HG03565 (cell line): Measurements from ENCODE around the gene TXNDC16.
"Not testable (repeated sequence)": the region's sequence is repeated elsewhere in the genome, so short reads cannot be mapped to it uniquely, and the experiment has no call there.

Experiments
- ATAC-seq: cut with Tn5 transposase; IDR thresholded peaks from one replicate; pipeline ENCODE4 v1.9.1; 2021; ENCODE audit warnings: mild to moderate bottlenecking, moderate library complexity; ENCODE audit not compliant: unreplicated experiment

TXNDC16 gene

GRCh38 chr14:52552063-52552988 lies at the start of gene TXNDC16, which contains the start of gene GPR137C:
Gene TXNDC16 (minus strand): TSS chr14:52552505. CDS start chr14:52543557, 8,948 bp downstream.
Gene GPR137C (plus strand): TSS chr14:52552836. CDS start chr14:52553148, 312 bp downstream.
- ATAC-seq: peak; percentile 94

GRCh38 chr14:52599974-52600373 lies 47.7 kb upstream of the TXNDC16 start:
- ATAC-seq: no peak

GRCh38 chr14:52598568-52598967 lies 46.3 kb upstream of the TXNDC16 start:
- ATAC-seq: no peak

- ATAC-seq: no peak
These were observed 44.6 kb upstream of the TXNDC16 start for GRCh38 chr14:52596861-52597260.

- no peak for ATAC-seq
These were observed 44.0 kb upstream of the TXNDC16 start for GRCh38 chr14:52596320-52596719.

- no peak for ATAC-seq
These were observed 38.0 kb upstream of the TXNDC16 start for GRCh38 chr14:52590318-52590717.

GRCh38 chr14:52589646-52590045 lies 37.3 kb upstream of the TXNDC16 start:
- ATAC-seq: no peak

GRCh38 chr14:52583544-52583943 lies 31.2 kb upstream of the TXNDC16 start:
- no peak for ATAC-seq

GRCh38 chr14:52575858-52576257 lies 23.6 kb upstream of the TXNDC16 start:
- ATAC-seq: no peak

- ATAC-seq: not testable (repeated sequence)
These were observed 16.1 kb upstream of the TXNDC16 start for GRCh38 chr14:52568454-52568853.

- ATAC-seq: no peak
These were observed 10.8 kb upstream of the TXNDC16 start for GRCh38 chr14:52563120-52563519.

GRCh38 chr14:52558688-52559087 lies 6.4 kb upstream of the TXNDC16 start:
- ATAC-seq: no peak

- no peak for ATAC-seq
These were observed 1.6 kb upstream of the TXNDC16 start for GRCh38 chr14:52553671-52554575.

GRCh38 chr14:52553002-52553670 lies 831 bp upstream of the TXNDC16 start:
- no peak for ATAC-seq

GRCh38 chr14:52551696-52552062 lies 626 bp downstream of the TXNDC16 start:
- no peak for ATAC-seq

GRCh38 chr14:52551205-52551604 lies 1.1 kb downstream of the TXNDC16 start:
- ATAC-seq: no peak

- ATAC-seq: no peak
These were observed 1.6 kb downstream of the TXNDC16 start for GRCh38 chr14:52550661-52551060.

- no peak for ATAC-seq
These were observed 4.8 kb downstream of the TXNDC16 start for GRCh38 chr14:52547526-52547925.

- no peak for ATAC-seq
These were observed 5.3 kb downstream of the TXNDC16 start for GRCh38 chr14:52547027-52547426.

GRCh38 chr14:52546318-52546670 lies 6.0 kb downstream of the TXNDC16 start:
- no peak for ATAC-seq
